ENCODE measurements around the gene MTPN.

MTPN gene

GRCh38 chr7:135919071-135919841, 57.9 kb downstream of the MTPN start:
- TF ChIP-seq, protein P1, sequence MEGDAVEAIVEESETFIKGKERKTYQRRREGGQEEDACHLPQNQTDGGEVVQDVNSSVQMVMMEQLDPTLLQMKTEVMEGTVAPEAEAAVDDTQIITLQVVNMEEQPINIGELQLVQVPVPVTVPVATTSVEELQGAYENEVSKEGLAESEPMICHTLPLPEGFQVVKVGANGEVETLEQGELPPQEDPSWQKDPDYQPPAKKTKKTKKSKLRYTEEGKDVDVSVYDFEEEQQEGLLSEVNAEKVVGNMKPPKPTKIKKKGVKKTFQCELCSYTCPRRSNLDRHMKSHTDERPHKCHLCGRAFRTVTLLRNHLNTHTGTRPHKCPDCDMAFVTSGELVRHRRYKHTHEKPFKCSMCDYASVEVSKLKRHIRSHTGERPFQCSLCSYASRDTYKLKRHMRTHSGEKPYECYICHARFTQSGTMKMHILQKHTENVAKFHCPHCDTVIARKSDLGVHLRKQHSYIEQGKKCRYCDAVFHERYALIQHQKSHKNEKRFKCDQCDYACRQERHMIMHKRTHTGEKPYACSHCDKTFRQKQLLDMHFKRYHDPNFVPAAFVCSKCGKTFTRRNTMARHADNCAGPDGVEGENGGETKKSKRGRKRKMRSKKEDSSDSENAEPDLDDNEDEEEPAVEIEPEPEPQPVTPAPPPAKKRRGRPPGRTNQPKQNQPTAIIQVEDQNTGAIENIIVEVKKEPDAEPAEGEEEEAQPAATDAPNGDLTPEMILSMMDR (IDR thresholded peaks at IDR 0.05; ENCODE audit: borderline replicate concordance, insufficient read depth, low read depth, low read length) = no peak
- H3K4me3 ChIP-seq (ENCODE audit: low read depth, low read length) = no peak overlapping the region

DNA sequence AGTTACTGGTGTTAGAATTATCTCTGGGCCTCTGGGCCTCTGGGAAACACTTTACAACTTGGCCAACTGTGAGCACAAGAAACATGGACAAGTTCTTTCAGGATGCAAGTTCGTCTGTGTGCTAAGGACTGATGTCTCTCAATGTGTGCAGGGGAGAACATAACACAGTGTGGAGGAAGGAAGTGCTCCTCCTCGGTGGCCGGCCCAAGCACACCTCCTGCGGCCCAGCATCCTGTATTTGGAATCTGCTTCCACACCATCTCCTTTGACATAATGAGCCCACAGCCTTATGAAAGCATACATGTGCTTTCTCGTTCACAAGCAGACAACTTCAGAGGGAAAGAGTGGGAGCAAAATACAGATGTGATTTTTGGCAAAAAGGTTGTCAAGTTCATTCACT, 59.0 kb downstream of the MTPN start:
- TF ChIP-seq, protein P1 (IDR thresholded peaks at IDR 0.05; ENCODE audit: borderline replicate concordance, insufficient read depth, low read depth, low read length) = no peak

DNA sequence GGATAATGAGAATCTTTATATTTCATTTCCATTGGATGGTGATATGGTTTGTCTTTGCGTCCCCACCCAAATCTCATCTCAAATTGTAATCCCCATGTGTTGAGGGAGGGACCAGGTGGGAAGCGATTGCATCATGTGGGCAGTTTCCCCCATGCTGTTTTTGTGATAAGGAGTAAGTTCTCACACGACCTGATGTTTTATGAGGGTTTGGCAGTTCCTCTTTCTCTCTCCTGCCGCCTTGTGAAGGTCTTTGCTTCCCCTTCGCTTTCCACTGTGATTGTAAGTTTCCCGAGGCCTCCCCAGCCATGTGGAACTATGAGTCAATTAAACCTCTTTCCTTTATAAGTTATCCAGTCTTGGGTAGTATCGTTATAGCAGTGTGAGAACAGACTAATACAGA, 59.4 kb downstream of the MTPN start:
- no peak overlapping the region for H3K4me3 ChIP-seq (ENCODE audit: low read depth, low read length)
- TF ChIP-seq, protein P1 (IDR thresholded peaks at IDR 0.05; ENCODE audit: borderline replicate concordance, insufficient read depth, low read depth, low read length) = no peak

More for the DNA sequence above, 59.0 kb downstream of the MTPN start:
- H3K4me3 ChIP-seq (ENCODE audit: low read depth, low read length) = no peak overlapping the region

DNA sequence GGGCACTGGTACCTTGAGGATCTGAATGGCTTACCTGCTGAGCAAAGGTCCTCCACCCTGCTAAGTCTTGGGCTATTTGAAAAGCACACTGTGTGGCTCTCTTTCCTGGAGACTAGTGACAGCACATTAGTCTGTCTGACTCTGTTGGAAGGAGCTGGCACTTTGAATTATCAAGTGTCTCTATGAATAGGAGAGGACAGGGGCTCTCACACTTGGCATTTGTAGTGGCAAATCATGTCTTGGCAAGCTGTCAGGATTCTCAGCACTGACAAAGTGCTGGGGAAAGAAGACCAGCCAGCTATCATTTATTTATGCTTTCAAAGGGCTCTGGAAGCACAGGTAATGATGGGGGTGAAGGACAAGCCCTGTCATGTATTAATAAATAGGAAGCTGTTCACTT, 62.8 kb downstream of the MTPN start:
- TF ChIP-seq, protein P1 (IDR thresholded peaks at IDR 0.05; ENCODE audit: borderline replicate concordance, insufficient read depth, low read depth, low read length) = no peak
- H3K4me3 ChIP-seq (ENCODE audit: low read depth, low read length) = no peak overlapping the region

GRCh38 chr7:135913404-135913803, 63.8 kb downstream of the MTPN start:
- no peak overlapping the region for H3K4me3 ChIP-seq (ENCODE audit: low read depth, low read length)
- TF ChIP-seq, protein P1 (IDR thresholded peaks at IDR 0.05; ENCODE audit: borderline replicate concordance, insufficient read depth, low read depth, low read length) = no peak

DNA sequence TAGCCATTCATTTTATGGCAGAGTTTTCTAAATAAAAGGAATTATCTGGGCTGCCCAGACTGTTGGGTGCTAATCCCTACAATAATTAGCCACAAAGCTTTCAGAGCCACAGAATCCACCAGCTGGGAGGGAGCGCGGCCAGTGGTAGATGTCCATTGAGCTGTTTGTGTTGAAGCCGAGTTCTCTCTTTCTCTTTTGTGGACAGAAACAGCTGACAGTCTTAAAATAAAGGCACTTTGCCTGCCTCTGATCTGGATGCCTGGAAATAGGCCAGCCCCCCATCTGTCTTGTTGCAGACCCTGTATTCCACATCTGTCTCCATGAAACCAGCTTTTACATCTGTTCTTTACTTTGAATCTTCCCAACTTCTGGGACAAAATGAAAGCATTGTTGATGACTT, 66.1 kb downstream of the MTPN start:
- H3K4me3 ChIP-seq (ENCODE audit: low read depth, low read length) = no peak overlapping the region
- TF ChIP-seq, protein P1 (IDR thresholded peaks at IDR 0.05; ENCODE audit: borderline replicate concordance, insufficient read depth, low read depth, low read length) = no peak

GRCh38 chr7:135910393-135911036, 66.6 kb downstream of the MTPN start:
- H3K4me3 ChIP-seq (ENCODE audit: low read depth, low read length) = no peak overlapping the region
- TF ChIP-seq, protein P1 (IDR thresholded peaks at IDR 0.05; ENCODE audit: borderline replicate concordance, insufficient read depth, low read depth, low read length) = no peak
